GM18517 (cell line): ENCODE measurements around the gene FOXD1.
"Not testable (repeated sequence)": the region's sequence is repeated elsewhere in the genome, so short reads cannot be mapped to it uniquely, and the experiment has no call there.

Experiments
- ATAC-seq: cut with Tn5 transposase; IDR thresholded peaks from one replicate; pipeline ENCODE4 v1.9.1; 2021; ENCODE audit warnings: mild to moderate bottlenecking, moderate library complexity; ENCODE audit not compliant: unreplicated experiment

Gene FOXD1

DNA sequence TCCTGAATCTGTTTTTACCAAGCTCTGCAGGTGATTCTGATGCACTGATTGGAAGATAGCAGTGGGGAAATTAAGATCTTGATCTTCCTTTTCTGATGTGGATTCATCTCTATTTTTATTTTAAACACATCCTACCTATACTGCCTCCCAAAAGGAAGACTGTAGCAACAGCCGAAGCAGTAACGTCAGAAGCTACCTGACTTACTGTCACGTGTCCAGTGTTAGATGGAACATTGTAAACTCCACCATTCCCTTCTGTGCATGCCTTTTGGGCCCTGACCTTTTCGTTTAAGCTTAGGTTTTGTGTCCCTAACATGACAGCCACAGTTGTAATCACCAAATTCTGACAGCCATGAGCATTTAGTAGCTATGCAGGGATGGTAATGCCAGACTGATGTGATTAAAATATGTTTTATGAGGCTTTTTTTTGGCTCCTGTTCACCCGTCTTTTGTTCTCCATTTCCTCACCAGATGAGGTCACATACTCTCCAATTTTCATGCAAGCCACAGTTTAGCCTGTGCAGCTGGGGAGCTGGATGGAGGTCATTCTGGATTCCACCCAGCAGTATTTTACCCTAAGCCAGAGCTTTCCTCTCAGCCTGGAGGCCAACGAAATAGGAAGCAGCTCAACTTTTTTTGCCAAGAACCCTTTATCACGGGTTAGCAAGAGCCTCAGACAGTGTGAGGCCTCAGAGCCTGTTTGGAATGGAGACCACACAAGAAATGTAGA, 15.6 kb upstream of the FOXD1 start:
- ATAC-seq = no peak

GRCh38 chr5:73460133-73460532, 11.6 kb upstream of the FOXD1 start:
- no peak for ATAC-seq

DNA sequence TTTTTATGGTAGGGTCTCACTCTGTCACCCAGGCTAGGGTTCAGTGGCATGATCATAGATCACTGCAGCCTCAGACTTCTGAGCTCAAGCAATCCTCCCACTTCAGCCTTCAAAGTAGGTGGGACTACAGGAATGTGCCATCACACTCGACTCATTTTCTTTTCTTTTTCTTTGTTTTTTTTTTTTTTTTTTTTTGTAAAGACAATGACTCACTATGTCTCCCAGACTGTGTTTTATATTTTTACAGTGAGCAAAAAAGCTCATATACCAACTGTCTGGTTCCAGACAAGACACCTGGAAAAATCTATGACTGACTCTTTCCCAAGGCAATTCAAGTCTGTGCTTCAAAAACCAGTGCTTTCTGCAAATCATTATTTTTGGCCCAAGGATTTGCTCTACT, 10.8 kb upstream of the FOXD1 start:
- no peak for ATAC-seq

GRCh38 chr5:73456462-73456861, 7.9 kb upstream of the FOXD1 start:
- ATAC-seq = not testable (repeated sequence)

- ATAC-seq = no peak
Measured at GRCh38 chr5:73454379-73455036, 5.9 kb upstream of the FOXD1 start.

GRCh38 chr5:73452215-73452614, 3.6 kb upstream of the FOXD1 start:
- no peak for ATAC-seq

DNA sequence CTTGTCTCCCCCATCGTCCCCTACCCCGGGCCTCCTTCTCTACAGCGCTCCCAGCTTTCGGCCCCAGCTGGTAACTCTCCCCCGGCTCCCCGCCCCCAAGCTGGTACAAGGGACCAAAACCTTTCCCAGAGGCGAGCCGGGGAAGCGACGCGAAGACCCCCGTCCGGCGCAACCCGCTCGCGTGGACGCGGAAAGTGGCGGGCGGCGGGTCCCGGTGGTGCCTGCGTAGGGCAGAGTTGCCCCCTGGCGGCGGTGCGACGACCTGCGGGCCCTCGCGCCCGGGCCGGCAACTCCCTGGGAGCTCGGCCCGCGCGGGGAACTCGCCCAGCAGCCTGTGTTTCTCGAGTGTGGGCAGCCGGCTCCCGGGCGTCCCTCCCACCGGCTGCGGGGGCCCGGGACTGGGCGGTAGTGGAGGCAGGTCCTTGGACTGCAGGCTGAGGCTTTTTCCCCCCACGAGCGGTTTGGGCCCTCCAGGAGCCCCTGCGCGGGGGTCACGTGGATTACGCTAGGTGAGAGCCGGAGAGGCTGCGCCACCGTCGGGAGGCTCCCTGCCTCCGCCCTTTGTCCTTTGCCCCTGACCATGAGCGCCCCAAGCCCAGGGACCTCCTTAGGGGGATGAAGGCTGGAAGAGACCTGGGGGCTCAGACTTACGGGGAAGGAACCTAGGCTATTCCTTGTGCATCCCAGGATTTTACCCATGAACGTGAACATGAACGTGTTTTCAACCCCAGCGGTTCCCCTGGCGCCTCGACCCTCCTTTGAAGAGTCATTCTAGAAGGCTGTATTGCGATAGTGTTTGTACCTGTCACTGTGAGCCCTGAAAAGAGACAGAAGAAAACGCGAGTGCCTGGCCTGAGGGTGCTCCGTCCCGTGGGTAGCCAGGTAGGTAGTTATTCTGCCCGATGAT, 2.9 kb upstream of the FOXD1 start:
- ATAC-seq = no peak

DNA sequence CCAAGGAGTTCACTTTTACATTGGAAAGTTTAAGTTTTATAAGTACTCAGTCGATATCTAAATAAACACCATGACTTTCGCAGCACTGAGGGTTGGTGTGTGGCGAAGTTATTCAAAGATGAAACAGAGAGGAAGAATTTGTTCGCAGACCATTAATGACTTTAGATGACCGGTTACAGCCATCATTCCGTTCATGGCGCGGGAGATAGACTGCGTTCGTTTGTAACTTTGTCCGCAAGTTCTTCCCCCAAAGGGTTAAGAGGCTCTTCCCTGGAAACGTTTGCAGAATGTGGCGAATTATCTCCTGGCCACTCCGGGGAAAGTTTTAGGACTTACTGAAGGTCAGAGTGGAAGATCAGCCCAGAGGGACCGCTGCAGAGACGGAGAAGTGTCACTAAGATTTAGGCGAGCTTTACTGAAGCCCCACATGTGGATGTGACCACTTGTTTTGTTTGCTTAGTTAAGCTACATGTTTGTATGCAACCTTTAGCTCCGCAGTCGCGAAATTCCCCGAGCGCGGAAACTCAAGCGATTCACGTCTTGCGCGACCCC, 2.2 kb upstream of the FOXD1 start:
- no peak for ATAC-seq

DNA sequence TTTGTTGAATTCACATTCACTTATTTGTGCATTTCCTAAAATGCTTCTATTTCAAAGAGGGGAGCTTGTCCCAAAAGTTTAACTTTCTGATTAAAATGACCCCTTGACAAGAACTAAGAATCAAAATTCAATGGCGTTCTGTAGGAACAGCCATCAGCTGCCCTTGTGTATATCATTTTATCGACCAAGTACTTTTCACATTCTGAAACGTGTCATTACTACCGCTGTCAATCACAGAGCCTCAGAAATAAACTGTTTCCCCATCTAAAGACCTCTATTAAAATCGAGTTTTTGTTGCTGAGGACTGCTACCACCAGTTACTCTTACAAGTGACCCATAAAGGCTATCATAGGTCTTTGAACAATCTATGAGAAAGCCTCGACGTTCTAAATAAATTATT, 1.6 kb upstream of the FOXD1 start:
- ATAC-seq = no peak

GRCh38 chr5:73447530-73448462, 781 bp downstream of the FOXD1 start:
- no peak for ATAC-seq

GRCh38 chr5:73446631-73447529, 1.7 kb downstream of the FOXD1 start:
- ATAC-seq = no peak

GRCh38 chr5:73445665-73446630, 2.6 kb downstream of the FOXD1 start:
- ATAC-seq = no peak

- no peak for ATAC-seq
Measured at GRCh38 chr5:73444499-73445438, 3.8 kb downstream of the FOXD1 start.

DNA sequence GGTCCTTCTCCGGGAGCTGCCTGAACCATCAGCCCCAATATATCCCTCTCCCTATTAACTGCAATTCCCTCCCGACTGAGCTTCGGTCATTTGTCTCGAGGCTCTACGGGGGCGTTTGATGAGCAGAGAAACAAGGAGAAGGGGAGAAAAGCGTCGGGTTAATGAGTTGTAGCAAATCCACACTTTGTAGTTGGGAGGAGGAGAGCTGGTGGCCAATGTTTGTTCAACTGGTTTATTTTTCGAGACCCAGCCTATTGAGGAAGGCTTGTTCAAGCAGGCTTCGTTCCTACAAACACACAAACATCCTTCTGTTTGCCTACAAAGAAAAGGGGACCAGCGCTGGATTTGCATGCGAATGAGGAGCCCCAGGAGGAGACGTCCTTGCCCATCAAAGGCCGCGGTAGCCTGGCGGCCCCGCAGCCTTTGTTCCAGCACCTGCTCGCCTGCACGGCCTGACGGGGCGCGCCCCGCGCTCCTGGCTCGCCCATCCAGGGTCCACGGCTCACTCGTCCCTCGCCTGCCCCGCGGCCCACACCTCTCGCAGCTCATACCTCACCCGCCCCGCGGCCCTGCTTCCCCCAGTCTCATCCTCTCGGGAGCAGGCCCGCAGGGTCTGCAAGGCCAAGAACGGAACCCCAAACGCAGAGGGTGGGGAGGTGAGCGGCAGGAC, 4.6 kb downstream of the FOXD1 start:
- ATAC-seq = no peak

GRCh38 chr5:73442996-73443627, 5.5 kb downstream of the FOXD1 start:
- ATAC-seq = no peak

DNA sequence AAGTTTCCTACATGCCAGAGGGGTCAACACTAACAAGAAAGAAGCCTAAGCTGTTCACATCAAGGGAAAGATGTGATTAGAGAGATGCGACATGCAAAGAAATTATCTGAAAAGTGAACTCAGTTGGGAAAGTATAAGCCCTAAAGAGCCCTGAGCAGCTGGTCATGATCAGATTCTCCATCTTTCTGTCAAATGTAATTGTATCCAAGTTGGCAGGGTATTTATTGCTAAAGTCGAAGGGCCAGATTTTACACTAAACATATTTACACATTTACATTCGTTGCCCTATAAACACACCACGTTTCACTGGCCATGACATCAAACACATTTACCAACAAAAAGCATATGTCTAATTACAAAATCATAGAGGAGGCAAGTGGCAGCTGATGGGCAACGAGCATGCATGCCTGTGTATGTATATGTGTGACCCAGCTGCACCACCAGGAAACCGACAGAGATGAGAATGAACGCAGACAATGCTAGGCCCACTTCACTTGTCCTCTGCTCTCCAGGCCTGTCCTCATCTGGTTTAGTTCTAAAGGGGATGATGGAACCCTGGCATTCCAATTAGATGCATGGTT, 6.3 kb downstream of the FOXD1 start:
- no peak for ATAC-seq
